Smooth muscle cell (in vitro differentiated cells): Measurements from ENCODE around the gene CIZ1. TPM values are rescaled to one million over a fixed set of nuclear protein-coding genes. Genes with fewer than 3 reads are reported as not detected.

Experiments used
- DNase-seq: peaks from one replicate; lab custom pipeline; 2025; ENCODE audit not compliant: unreplicated experiment; lab: John Stamatoyannopoulos, UW
- H2AFZ ChIP-seq: fragments of 200-600 bp; sonication (generic); 2 replicates; pipeline ENCODE4 v1.6.0; 2016; ENCODE audit warnings: antibody characterized with exemption, low read depth, mild to moderate bottlenecking
- H3F3A ChIP-seq: fragments of 200-600 bp; sonication (generic); 2 replicates; pipeline ENCODE4 v1.6.0; 2017; ENCODE audit warnings: antibody characterized with exemption, low read depth
- H3K27ac ChIP-seq: fragments of 200-600 bp; sonication (generic); 2 replicates; pipeline ENCODE4 v1.5.1; 2016; ENCODE audit warnings: low read depth, mild to moderate bottlenecking
- H3K27me3 ChIP-seq: fragments of 200-600 bp; sonication (generic); 2 replicates; pipeline ENCODE4 v1.6.1; 2016; ENCODE audit warnings: low read depth, mild to moderate bottlenecking
- H3K36me3 ChIP-seq: fragments of 200-600 bp; sonication (generic); 2 replicates; pipeline ENCODE4 v1.5.1; 2016; ENCODE audit warnings: low read depth
- H3K4me1 ChIP-seq: fragments of 200-600 bp; sonication (generic); 2 replicates; pipeline ENCODE4 v1.5.1; 2016; ENCODE audit warnings: low read depth
- H3K4me2 ChIP-seq: fragments of 200-600 bp; sonication (generic); 2 replicates; pipeline ENCODE4 v1.6.0; 2016; ENCODE audit warnings: mild to moderate bottlenecking
- H3K4me3 ChIP-seq: fragments of 200-600 bp; sonication (generic); 2 replicates; pipeline ENCODE4 v1.5.1; 2016; ENCODE audit warnings: mild to moderate bottlenecking
- H3K79me2 ChIP-seq: fragments of 200-600 bp; sonication (generic); 2 replicates; pipeline ENCODE4 v1.6.0; 2016; ENCODE audit warnings: low read depth, mild to moderate bottlenecking
- H3K9ac ChIP-seq: fragments of 200-600 bp; sonication (generic); 2 replicates; pipeline ENCODE4 v1.6.0; 2016; ENCODE audit warnings: low read depth
- H3K9me3 ChIP-seq: fragments of 200-600 bp; sonication (generic); replicated peaks from 2 replicates; pipeline ENCODE4 v1.5.1; 2016; ENCODE audit warnings: low read depth
- H4K20me1 ChIP-seq: fragments of 200-600 bp; sonication (generic); 2 replicates; pipeline ENCODE4 v1.6.0; 2016; ENCODE audit warnings: low read depth
- WGBS: methylation state at CpG from one replicate; pipeline ENCODE4 v1.1.7; 2016; ENCODE audit warnings: low lambda C conversion rate; 5-methylcytosine and 5-hydroxymethylcytosine counted together
- polyA plus RNA-seq: library from polyadenylated mRNA; unstranded; fragments of >200 nt; fragmentation: Nextera tagmentation; extraction: Ambion mirVana; gene quantifications from 2 replicates; pipeline ENCODE4 v1.2.1, GENCODE V29; 2016
- total RNA-seq: library from RNA; depleted of rRNA; stranded (reverse); fragments of >200 nt; gene quantifications from 2 replicates; pipeline ENCODE4 v1.2.3, GENCODE V29; 2014
- TF ChIP-seq, protein P1 (sequence below): fragments of 200-600 bp; sonication (generic); IDR thresholded peaks from 2 replicates; pipeline ENCODE4 v1.5.1; 2017; ENCODE audit warnings: borderline replicate concordance, mild to moderate bottlenecking, antibody characterized with exemption; ENCODE audit not compliant: insufficient read depth, poor library complexity, severe bottlenecking

Gene CIZ1, protein sequence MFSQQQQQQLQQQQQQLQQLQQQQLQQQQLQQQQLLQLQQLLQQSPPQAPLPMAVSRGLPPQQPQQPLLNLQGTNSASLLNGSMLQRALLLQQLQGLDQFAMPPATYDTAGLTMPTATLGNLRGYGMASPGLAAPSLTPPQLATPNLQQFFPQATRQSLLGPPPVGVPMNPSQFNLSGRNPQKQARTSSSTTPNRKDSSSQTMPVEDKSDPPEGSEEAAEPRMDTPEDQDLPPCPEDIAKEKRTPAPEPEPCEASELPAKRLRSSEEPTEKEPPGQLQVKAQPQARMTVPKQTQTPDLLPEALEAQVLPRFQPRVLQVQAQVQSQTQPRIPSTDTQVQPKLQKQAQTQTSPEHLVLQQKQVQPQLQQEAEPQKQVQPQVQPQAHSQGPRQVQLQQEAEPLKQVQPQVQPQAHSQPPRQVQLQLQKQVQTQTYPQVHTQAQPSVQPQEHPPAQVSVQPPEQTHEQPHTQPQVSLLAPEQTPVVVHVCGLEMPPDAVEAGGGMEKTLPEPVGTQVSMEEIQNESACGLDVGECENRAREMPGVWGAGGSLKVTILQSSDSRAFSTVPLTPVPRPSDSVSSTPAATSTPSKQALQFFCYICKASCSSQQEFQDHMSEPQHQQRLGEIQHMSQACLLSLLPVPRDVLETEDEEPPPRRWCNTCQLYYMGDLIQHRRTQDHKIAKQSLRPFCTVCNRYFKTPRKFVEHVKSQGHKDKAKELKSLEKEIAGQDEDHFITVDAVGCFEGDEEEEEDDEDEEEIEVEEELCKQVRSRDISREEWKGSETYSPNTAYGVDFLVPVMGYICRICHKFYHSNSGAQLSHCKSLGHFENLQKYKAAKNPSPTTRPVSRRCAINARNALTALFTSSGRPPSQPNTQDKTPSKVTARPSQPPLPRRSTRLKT
- total RNA-seq (23.5 and 24.2 TPM in 2 replicates), polyA plus RNA-seq (81.1 and 84.0 TPM in 2 replicates)

DNA sequence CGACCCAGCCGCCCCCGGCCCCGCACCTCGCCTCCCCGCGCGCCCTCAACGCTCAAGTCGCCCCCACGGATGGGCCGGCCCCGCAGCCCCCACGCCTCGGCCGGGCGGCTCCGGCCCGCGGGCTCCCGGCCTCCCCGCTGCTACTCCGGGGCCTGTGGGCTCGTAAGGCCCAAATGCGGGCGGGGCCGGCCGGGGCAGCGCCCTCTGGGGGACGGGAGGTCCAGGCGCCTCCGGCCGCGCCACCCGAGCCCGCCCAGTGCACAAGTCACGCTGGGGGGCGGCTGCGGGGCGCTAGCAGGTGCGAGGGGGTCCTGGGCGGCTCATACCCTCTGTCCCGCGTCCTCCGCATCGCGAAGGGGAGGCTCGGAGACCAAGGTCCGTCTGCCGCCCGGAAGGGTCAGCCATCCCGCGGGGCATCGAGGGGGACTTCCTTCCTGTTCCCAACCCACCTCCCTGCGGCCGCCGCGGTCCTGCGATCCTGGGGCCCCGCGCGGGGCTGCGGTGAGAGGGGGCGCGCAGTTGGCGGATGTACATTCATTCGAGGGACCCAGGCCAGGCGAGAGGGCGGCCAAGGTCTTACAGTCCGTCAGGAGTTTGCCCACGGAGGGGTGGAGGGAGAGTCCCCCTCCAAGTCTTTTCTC, at the start of gene CIZ1:
CIZ1 (minus strand) TSS at position 167 of the 641 bp plus-strand sequence. CDS start 715 bp downstream, outside the sequence.
- peak within 1 kb of the TSS; percentile 99 for H2AFZ ChIP-seq
- H4K20me1 ChIP-seq: no peaks in the 10 kb centered on the region
- no peaks in the 10 kb centered on the region for H3K36me3 ChIP-seq
- H3K27ac ChIP-seq: peak within 1 kb of the TSS; percentile 24
- H3K4me3 ChIP-seq: peak within 1 kb of the TSS; percentile 93
- H3K9ac ChIP-seq: peak within 1 kb of the TSS; percentile 90
- peak within 1 kb of the TSS; percentile 100 for H3K4me2 ChIP-seq
- TF ChIP-seq, protein P1, sequence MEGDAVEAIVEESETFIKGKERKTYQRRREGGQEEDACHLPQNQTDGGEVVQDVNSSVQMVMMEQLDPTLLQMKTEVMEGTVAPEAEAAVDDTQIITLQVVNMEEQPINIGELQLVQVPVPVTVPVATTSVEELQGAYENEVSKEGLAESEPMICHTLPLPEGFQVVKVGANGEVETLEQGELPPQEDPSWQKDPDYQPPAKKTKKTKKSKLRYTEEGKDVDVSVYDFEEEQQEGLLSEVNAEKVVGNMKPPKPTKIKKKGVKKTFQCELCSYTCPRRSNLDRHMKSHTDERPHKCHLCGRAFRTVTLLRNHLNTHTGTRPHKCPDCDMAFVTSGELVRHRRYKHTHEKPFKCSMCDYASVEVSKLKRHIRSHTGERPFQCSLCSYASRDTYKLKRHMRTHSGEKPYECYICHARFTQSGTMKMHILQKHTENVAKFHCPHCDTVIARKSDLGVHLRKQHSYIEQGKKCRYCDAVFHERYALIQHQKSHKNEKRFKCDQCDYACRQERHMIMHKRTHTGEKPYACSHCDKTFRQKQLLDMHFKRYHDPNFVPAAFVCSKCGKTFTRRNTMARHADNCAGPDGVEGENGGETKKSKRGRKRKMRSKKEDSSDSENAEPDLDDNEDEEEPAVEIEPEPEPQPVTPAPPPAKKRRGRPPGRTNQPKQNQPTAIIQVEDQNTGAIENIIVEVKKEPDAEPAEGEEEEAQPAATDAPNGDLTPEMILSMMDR: peak; percentile 86
- H3K4me1 ChIP-seq: peaks cover 6% of the 10 kb centered on the region
- H3K79me2 ChIP-seq: peaks cover 17% of the 10 kb centered on the region
- peak; percentile 68 for DNase-seq
- H3K27me3 ChIP-seq: no peaks in the 10 kb centered on the region
- peaks cover 3% of the 10 kb centered on the region for H3F3A ChIP-seq
- no peaks in the 10 kb centered on the region for H3K9me3 ChIP-seq
- under 1% methylated on average over 35 of the region's 71 CpGs for WGBS

DNA sequence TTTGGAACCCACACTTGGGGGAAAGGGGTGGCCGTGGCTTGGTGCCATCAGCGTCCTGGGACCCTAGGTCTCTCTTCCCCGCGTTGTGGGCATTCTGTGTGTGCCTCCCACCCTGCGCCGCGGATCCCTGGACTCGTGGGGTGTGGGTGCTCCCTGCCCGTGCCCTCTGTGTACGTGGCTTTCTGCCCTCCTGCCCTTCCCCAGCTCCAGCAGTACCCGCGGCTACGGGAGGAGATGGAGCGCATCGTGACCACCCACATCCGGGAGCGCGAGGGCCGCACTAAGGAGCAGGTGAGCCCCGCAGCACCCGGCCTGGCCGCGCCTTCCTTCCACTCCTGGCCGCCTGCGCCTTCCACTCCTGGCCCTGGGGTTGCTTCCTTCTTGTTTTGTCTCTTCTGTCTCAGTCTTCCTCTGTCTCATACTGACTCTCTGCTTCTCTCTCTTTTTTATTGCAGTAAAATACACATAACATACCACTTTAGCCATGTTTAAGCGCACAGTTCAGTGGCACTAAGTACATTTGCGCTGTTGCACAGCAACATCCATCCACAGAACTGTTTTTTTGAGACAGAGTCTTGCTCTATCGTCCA, 42.5 kb upstream of the CIZ1 start:
- no peak overlapping the region for H3K27ac ChIP-seq
- H3F3A ChIP-seq: no peaks in the 10 kb centered on the region
- no peaks in the 10 kb centered on the region for H3K79me2 ChIP-seq
- WGBS: 96% methylated on average over 28 of the region's 28 CpGs
- H3K27me3 ChIP-seq: no peaks in the 10 kb centered on the region
- H3K36me3 ChIP-seq: no peaks in the 10 kb centered on the region
- H3K9ac ChIP-seq: no peak overlapping the region
- H2AFZ ChIP-seq: no peak overlapping the region
- H3K4me2 ChIP-seq: no peak overlapping the region
- H3K4me1 ChIP-seq: no peaks in the 10 kb centered on the region
- H3K4me3 ChIP-seq: no peak overlapping the region
- no peak for DNase-seq
- TF ChIP-seq, protein P1: no peak
- H4K20me1 ChIP-seq: no peaks in the 10 kb centered on the region
- H3K9me3 ChIP-seq: no peaks in the 10 kb centered on the region

DNA sequence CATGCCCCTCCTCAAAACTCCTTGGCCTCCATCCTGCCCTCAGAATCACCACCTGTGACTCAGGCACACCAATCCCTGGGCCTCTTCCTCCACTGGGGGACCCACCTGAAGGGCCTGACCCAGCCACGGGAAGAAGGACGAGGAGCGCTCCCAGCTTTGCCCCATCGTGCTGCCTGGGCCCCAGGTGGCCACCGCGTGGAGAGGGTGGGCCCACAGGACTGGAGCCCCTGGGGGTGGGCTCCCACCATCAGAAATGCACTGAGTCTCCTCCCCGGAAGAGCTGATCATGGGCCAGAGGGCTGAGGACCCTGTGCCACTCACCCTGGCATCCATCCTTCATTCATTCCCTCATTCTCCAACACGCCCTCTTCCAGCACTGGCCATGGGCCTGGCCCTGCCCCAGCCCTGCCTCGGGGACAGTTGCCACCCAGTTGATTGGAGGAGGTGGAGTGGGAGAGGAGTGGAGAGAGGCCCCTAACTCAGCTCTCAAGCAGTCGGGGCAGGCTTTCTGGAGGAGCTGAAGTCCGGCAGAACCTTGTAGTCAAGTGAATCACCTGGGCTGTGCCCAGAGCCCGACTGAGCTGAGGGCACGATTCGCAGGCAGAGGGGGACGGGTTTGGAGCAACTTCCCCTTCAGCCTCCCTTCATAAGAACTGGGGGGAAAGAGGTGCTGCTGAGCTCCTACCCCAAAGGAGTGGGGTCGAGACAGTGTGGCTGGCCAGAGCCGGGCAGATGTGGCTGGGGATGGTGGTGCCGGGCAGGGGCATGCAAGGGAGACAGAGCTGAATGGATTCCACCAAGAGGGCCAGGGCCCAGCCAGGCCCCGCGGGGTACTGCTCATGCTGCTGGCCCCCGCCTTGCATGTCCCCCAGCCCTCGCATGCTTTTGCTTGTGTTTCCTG, 41.4 kb upstream of the CIZ1 start:
- 96% methylated on average over 18 of the region's 22 CpGs for WGBS
- DNase-seq: no peak

More for the DNA sequence above, 41.4 kb upstream of the CIZ1 start:
- no peaks in the 10 kb centered on the region for H4K20me1 ChIP-seq
- no peak overlapping the region for H3K4me2 ChIP-seq
- H3F3A ChIP-seq: no peaks in the 10 kb centered on the region
- no peak overlapping the region for H3K4me3 ChIP-seq
- no peaks in the 10 kb centered on the region for H3K9me3 ChIP-seq
- no peak overlapping the region for H3K9ac ChIP-seq
- H3K27ac ChIP-seq: no peak overlapping the region
- no peaks in the 10 kb centered on the region for H3K4me1 ChIP-seq
- no peaks in the 10 kb centered on the region for H3K36me3 ChIP-seq
- no peaks in the 10 kb centered on the region for H3K27me3 ChIP-seq
- no peak overlapping the region for H2AFZ ChIP-seq
- TF ChIP-seq, protein P1: no peak
- no peaks in the 10 kb centered on the region for H3K79me2 ChIP-seq
